ENCODE measurements around the gene MST1R.

Gene MST1R

DNA sequence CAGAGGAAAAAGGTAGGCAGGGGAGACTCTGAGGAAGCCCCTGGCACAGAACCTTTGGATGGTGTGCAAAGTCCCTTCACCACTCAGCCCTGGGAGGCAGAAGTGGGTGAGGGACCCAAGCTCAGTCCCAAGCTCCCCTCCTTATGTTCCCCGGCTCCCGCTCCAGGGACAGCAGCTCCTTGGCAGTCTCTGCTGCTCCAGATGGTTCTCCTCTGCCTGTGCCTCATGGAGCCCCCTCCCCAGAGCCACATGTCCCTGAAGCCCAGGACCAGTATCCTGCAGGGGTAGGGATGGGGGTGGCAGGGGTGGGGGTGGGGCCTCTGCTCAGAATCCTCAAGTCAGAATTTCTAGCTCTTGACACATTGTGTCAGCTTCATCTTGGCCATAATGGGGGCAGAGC, 26.0 kb downstream of the MST1R start:
- no peak for DNase-seq (ENCODE audit: low read depth in 2 of 2)

DNA sequence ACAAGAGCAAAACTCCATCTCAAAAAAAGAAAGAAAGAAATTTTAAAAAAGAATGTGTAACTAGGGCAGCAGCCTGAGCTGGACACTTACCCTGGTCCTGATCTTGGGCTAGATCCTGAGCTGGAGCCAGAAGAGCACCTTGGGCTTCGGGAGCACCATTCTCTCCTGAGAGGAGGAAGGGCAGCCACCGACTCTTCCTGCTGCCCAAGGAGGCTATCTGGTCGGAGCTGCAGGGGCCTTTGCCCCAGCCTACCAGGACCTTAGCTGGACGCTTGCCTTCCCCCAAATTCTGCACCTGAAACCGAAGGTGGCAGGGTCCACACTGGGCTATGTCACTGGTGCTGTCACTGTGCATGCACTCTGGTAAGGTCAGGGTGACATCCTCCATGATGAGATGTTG, 27.1 kb downstream of the MST1R start:
- no peak for DNase-seq (ENCODE audit: low read depth in 2 of 2)

DNA sequence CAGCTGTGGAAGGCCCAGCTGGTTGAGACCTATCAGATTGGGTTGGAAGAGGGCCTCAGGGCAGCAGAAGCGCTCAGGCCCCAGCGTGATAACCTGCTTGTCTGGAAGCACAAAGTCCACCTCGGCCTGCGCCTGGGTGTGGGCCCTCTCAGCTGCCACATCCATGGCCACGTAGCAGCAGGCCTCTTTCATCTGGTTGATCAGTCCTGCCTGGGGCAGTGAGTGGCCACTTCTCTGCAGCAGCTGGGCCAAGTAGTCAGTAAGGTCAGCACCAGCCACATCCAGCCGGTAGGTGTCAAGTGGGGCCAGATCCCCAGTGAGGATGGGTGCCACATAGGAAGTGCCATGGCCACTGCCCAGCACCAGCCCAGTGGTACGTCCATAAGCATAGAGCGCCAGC, 30.1 kb downstream of the MST1R start:
- DNase-seq (ENCODE audit: low read depth in 2 of 2): no peak

DNA sequence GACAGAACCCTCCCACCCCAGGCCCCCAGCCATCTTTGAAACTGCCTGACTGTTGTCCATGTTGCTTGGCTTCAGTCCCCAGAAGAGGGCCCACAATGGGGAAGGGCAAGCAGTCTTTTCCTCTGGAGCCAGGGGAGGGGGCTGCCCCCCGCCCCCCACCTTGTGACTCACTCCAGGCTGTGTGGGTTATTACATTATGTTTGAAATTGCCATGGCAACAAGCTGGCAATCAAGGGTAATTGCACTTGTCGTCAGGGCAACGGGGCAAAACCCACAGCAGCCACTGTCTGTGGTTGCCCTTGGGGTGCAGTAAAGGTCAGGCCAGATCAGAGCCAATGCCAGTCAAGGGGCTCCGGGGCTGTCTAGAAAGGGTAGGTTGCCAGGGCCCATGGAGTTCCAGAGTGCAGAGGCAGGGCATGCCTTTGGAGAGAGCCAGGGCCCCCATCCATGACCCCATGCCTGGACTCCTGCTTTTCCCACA, 30.8 kb downstream of the MST1R start:
- DNase-seq (ENCODE audit: low read depth in 2 of 2): no peak

DNA sequence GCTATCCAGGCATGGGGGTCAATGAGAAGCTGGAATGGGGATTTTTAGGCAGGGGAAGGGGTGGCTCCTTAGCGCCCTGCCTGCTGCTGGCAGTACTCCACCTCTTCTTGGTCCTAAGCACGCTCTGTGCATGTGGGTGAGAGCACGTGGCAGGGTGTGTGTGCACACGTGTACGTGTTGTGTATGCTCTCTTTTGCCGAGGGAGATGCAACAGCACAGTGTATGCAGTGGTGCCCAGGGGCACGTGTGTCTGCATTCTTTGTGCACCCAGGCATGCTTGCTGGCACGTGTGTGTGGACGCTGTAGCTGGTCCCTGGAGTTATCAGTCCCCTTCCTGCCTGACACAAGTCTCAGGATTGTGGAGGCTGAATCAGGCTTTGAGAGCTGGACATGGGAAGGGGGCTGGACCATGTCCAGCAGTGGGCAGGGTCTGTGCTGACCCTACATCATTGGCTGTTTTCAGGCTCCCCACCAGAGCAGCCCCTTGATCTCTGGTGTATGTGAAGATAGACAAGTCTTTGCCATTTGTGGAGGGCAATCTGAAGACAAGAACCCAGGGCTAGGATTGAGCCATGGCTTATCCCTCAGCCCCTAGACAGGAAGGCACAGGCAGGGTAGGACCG, 32.0 kb downstream of the MST1R start:
- no peak for DNase-seq (ENCODE audit: low read depth in 2 of 2)

DNA sequence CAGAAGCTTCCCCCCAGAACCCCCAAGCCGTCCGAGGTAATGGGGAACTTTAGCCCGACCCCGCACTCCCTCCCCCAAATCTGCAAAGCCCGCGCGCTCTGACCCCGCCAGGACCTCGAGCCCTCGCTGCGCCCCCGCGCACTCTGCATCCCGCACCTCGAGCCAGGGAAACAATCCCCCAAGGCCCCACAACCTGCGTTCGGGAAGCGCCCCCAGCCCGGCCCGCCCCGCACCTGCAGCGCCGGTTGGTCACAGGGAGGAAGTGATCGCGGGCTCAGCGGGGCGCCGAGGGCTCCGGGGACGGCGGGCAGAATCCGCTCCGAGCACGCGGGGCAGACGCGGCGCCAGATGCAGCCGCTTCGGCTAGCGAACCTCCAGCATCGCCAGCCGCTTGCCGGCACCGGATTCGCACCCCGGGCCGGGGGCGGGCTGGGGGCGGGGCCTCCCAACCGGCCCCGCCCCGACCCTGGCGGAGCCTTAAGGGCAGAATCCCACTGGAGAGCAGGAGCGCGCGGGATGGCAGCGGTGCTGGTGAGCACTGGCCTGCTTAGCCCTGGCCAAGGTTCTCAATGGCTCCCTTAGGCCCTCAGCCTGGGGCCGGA, 34.0 kb downstream of the MST1R start, which contains the start of gene CAMKV:
TSS of gene CAMKV (minus strand) at position 382 of the 602 bp plus-strand sequence. CDS start 7,518 bp downstream, outside the sequence.
- no peak for DNase-seq (ENCODE audit: low read depth in 2 of 2)

DNA sequence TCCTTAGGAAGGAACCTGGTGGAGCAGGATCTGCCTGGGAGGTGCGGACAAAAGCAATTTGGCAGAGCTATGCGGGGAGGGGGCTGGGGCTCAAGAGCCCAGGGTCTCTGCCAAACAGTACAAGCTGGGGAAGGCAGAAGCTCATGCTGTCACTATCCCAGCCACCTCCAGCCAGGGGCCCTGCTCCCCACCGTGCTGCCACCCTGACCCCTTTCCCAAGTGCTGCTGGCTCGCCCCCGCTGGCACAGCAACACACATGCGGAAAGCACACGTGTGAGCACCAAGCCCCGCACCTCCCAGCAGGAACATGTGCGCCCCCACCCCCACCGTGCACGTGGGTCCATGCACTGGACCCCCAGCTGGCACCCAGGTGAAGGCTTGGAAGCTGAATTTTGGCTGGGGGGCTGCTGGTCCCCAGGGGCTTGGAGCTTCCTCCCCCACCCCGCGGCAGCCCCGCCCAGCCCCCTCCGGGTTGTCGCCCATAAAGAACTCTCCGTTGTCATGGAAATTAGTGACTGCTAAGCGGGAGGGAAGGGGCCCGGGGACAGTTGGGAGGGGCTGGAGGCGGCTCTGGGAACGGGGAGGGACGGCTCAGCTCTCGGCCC, 34.7 kb downstream of the MST1R start:
- DNase-seq (ENCODE audit: low read depth in 2 of 2): no peak

DNA sequence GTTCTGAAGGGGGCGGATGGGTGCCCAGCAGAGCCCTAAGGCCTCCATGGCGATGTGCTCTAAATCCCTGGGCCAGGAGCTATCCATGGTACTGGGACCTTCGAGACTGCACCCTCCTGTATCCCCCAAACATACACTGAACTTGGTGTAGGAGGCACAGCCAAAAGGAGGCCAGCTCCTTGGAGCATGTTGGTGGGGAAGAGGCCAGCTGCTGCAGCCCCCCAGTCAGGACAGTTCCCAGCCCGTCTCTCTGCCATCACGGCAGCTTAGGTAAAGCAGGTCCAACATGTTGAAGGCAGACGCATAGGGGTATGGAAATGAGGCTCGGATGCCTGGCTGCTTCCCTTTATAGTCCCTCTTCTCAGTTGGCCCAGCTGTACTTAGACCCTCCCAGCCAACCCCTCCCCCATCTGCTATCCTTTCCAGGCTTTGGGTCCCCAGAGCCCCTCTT, 35.8 kb downstream of the MST1R start:
- DNase-seq (ENCODE audit: low read depth in 2 of 2): no peak

DNA sequence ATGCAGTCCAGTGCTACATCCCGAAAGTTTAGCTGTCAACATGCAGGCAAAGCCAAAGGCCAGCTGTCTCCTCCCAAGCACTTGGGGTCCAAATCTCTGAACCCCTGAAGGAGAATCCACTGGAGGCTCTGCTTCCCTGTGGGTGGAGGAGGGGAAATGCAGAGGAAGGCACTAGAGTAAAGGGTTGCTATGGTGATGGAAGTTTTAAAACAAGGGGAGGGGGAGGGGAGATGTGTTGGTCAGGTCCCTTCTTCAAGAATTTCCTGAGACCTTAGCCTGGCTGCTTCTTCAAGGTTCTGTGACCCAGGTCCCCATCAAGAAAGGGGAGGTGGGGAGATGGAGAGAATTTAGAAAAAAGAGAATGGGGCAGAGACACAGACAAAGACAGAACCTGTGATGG, 36.3 kb downstream of the MST1R start:
- no peak for DNase-seq (ENCODE audit: low read depth in 2 of 2)

DNA sequence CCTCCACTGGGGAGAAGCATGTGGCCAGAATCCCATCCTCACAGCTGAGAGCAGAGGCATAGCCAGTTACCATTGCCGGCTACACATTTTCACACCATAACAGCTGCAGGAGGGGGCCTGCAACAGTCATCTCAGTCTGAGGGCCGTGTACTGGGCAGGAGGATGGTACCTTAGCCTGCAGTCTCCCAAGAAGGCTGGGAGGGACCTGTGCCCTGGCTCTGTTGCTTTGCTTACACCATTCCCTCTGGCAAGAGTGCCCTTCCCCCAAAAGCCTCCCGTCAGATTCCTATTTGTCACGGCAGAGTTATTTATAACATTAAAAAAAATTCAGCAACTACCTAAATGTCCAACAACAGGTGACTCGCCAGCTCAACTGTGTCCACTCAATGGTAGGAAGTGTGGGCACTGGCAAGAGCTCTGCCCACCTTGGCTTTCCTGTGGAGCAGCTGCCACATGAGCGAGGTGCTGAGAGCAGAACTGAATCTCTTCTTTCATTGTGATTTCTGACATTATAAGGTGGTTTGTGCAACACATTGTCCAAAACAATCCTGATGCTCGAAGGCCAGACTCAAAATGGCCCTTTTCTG, 38.4 kb downstream of the MST1R start:
- no peak for DNase-seq (ENCODE audit: low read depth in 2 of 2)

DNA sequence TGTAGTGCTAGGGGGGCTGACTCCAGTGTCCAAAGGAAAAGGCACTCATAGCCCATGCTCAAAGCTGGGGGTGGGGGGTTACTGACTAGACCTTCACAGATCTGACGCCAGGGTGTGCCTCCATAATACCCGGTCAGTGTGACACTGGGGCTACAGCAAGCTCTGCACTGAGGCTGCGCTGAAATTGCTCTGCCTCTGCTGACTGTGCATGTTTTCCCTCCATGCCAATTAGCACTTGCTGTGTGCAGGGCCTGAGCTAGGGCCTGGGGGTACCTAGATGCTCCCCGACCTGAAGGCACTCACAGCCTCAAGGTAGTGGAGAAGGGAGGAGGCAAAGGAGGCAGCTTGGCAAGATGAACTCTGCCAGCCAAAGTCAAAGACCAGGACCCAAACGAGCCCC, 39.2 kb downstream of the MST1R start:
- no peak for DNase-seq (ENCODE audit: low read depth in 2 of 2)

DNA sequence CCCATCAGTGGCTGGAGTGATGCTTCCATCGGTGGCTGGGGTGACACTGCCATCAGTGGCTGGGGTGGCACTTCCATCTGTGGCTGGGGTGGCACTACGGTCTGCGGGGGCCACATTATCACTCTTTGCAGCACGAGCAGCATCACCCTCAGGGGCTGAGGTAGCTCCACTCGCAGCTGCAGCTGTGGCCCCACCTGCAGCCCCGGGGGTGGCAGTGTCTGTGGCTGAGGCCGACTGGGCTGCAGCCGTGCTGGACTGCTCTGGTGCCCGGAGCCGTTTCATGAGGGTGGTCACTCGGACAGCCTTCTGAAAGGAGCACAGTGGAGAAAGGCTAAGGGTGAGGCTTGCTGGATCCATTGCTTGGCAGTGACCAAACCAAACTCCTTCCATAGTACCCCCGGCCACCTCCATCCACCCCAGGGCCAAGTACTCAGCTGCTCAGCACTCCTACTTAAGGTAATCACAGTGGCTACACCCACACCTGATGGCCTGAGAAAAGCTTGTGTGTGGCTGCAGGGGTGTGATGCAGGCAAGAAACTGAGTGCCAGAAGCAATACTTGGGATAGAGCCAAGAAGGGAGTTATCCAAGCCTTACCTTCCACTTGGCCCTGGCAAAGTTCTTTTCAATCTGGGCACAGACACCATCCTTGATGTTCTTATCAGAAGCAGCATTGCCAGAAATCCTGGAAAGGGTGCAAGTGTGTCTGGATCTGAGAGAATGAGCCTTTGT, 43.9 kb downstream of the MST1R start:
- DNase-seq (ENCODE audit: low read depth in 2 of 2): no peak

DNA sequence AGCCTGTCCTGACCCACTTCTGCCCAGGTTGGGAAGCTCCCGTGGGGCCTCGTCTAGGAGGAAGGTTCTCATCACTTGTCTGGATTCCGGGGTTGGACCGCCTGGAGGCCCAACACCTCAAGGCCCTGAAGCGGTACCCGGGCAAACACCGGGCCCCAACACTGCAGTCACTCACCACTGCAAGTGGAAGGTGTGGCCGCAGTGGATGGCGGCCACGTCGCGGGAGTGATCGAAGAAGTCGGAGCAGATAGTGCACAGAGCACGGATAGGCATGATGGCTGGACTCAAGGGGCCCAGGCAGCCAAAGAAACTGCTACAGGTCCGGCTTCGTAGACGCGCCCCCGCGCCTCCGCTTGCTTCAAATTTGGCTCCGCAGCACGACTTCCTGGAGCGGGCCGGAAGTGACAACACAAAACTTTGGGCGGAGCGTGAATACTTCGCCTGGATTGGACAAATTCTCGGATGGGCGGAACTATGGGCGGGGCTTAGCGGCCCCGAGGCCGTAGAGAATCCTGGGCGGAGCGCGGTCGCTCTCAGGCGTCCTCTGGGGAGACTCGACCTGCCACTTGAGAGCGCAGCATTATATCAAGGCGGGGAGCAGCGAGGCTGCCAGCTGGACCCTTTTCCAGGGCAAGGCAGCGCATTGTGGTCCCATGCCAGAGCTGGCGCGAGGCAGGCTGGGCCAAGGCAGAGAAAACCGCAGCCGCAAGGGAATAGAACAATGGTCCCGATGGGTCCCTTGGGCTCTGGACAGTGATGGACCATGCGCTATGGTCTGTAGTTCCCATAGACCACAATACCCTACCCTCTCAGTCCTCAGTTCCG, 47.3 kb downstream of the MST1R start, which contains the start of gene TRAIP:
TSS of gene TRAIP (minus strand) at position 384 of the 825 bp plus-strand sequence. CDS start at position 273, 111 bp downstream.
- peak; percentile 88 to 93 for DNase-seq (ENCODE audit: low read depth in 2 of 2)

DNA sequence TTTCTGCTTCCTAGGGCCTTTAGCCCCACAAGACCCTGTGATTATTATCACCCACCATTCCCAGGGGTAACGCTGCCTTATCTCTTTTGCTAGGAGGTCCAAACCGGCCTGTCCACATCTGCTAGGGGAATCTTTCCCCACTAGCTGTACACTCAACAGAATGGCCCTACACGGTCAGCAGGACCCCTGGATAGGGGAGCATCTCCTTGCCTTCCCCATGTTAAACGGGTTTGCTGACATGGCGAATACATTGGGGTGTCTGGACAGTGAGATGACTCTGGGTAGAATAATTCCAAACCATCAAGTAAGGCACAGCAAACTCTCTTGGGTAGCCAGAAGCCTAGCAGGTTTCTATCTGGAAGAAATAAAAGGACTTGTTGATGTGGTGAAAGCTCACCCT, 48.0 kb downstream of the MST1R start:
- no peak for DNase-seq (ENCODE audit: low read depth in 2 of 2)

DNA sequence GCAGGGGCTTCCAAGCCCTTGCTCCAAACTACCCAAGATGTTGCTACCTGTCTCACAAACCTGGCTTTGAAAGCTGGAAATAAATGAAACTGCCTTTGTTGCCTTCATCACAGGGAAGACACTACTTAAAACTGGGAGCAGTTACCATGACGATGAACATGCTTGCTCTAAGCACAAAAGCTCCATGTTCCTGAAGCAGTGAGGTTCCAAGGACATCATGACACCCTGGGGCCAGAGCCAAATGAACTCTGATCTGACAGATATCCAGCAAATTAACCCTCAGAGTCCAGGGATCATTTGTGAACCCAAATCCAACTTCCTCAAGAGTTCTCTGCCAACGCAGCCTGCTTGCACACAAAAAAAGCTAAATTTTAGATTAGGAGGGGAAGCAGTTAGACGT, 58.0 kb downstream of the MST1R start:
- DNase-seq (ENCODE audit: low read depth in 2 of 2): no peak

DNA sequence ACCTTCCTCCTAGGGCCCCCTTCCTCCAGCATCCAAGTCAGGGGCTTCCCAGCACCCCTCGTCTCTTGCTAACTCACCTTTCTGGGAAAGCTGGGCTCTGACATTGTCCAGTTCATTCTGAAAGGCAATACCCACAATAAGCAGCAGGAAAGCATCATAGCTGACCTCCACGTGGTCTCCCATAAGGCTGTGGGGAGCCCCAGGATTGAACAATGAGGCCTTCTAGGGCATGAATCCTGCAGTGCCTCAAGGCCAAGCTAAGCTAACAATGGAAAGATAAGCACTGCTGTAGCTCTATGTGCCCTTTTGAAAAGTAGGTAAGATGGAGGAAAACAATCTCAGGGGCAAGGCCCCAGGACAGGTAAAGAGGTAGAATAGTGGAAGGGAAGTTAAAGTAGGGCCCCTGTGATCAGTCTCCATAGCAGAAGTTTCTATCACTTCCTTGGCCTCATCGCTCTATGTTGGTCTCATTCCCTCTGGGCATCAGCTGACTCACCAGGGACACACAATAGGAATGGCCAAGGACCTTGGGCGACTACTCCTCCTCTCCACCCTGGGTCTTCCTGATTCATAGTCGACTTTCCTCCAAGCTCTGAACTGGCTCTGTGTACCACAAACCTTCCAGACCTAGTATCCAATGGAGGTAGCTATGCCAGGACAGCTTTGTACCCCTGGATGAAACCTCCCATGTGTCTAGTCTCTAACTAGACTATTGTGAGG, 59.0 kb downstream of the MST1R start:
- DNase-seq (ENCODE audit: low read depth in 2 of 2): no peak

DNA sequence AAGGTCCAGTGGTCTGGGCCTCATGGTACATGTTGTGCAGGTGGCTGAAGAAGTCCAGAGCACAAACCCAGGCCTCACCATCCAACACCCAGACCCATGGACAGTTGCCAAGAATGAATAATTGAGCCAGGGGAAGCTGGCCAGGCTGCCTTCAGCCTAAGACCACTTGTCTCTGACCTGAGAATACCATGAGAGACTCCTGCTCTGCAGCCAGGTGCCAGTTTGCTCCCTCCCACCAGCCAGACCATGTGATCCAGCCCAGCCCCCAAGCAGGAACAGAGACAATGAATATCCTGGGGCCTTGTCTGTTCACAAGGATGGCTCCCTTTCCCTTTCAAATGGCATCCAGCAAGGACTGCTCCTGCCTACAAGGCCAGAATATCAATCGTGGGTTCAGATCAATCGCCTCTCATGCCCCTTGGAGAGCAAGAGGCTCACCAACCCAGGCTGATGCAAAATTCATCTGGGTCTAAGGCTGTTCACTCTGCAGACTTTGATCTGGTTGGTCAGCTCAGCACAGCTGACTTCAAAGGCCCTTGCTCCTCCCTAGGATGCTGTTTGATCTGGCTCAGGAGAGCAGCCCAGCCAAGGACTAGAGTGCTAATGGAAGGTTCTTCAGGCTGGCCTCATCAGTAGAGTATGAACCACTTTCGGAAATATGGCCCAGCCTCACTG, 60.7 kb downstream of the MST1R start:
- DNase-seq (ENCODE audit: low read depth in 2 of 2): no peak

DNA sequence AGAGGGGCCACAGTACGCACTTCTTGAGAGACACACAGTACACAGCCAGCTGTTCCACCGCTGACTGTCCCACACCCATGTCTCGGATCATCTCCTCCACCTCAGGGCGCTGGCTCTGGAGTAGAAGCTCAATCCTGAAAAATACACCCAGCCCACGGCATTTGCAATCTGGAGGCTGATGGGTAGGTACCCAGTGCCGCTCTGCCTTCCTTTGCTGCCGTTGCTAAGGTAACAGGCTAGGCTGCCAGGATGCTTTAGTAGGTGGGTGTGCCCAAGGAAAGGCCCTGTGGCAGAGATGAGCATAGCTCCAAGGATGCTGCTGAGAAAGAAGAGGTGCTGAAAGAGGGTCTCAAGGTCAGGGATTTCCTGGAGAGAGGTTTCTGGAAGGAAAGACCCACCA, 61.9 kb downstream of the MST1R start:
- no peak for DNase-seq (ENCODE audit: low read depth in 2 of 2)

DNA sequence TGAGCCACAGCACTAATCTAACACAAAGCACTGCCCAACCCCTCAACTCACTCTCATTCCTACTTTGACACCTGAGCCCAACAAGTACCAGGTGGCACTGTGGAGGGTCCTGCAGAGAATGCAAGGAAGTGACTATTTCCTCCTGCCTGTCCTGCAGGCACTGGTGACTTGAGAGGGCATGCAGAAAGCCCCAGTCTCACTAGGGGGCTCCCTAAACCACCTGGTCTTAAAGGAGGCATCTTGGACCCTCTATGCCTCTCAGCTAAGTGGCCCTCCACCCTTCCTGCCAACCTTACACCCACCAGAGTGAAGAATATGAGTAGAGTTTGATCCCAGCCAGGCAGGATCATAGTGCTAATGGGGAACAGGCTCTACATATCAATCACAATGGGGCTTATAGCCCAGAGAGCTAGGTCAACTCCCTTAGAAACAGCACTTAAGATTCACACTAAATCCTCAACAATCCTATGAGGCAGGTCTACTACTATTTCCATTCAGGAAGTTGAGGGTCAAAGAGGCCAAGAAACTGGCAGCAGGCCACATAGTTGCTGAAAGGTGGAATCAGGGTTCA, 62.5 kb downstream of the MST1R start:
- no peak for DNase-seq (ENCODE audit: low read depth in 2 of 2)

DNA sequence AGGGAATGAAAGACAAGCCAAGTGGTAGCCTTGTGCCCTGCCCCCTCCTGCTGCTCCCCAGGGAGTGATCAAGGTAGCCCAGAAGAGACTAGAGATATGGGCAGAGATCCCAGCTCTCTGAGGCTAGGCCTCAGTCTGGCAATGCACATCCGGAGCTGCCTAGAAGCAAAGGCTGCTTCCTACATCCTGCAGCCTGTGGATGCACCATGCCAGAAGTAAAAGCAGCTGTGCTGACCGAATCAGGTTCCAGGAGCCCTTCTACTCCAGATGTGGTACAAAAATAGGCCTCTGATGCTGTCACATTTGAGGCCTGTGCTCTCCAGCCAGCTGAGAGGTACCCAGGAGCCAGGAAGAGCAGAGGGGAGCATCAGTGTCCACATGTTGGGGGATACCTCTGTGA, 63.3 kb downstream of the MST1R start:
- no peak for DNase-seq (ENCODE audit: low read depth in 2 of 2)
